GM19238 (cell line): Measurements from ENCODE around the gene NCOA6.
A peak's percentile ranks its signal among the peaks of the same experiment; 100 is the strongest.
"Not testable (repeated sequence)": the region's sequence is repeated elsewhere in the genome, so short reads cannot be mapped to it uniquely, and the experiment has no call there.

Experiments
- DNase-seq: peaks from one replicate; pipeline ENCODE4 v3.0.0; 2011; ENCODE audit warnings: low spot score; ENCODE audit not compliant: insufficient read length

Gene NCOA6

GRCh38 chr20:34720266-34720665 is 105.2 kb downstream of the NCOA6 start:
- no peak for DNase-seq

- DNase-seq = not testable (repeated sequence)
Observed at GRCh38 chr20:34719242-34720017, 106.0 kb downstream of the NCOA6 start.

GRCh38 chr20:34717230-34718095 is 108.0 kb downstream of the NCOA6 start:
- no peak for DNase-seq

- no peak for DNase-seq
Observed at GRCh38 chr20:34716921-34717229, 108.6 kb downstream of the NCOA6 start.

GRCh38 chr20:34715384-34715783 is 110.1 kb downstream of the NCOA6 start:
- DNase-seq = no peak

- not testable (repeated sequence) for DNase-seq
Observed at GRCh38 chr20:34713944-34714515, 111.4 kb downstream of the NCOA6 start.

GRCh38 chr20:34713194-34713943 is 112.1 kb downstream of the NCOA6 start:
- DNase-seq = no peak

GRCh38 chr20:34712525-34713192 is 112.8 kb downstream of the NCOA6 start:
- no peak for DNase-seq

- no peak for DNase-seq
Observed at GRCh38 chr20:34711813-34712430, 113.5 kb downstream of the NCOA6 start.

- DNase-seq = no peak
Observed at GRCh38 chr20:34710861-34711574, 114.4 kb downstream of the NCOA6 start.

- no peak for DNase-seq
Observed at GRCh38 chr20:34710568-34710839, 114.9 kb downstream of the NCOA6 start.

GRCh38 chr20:34709831-34710567 is 115.5 kb downstream of the NCOA6 start:
- peak; percentile 56 for DNase-seq

GRCh38 chr20:34709044-34709830 is 116.2 kb downstream of the NCOA6 start:
- DNase-seq = peak; percentile 82

GRCh38 chr20:34708621-34709043 is 116.8 kb downstream of the NCOA6 start:
- DNase-seq = no peak

GRCh38 chr20:34706912-34707784 is 118.3 kb downstream of the NCOA6 start:
- DNase-seq = no peak

- DNase-seq = no peak
Observed at GRCh38 chr20:34706302-34706875, 119.1 kb downstream of the NCOA6 start.
